GM12878 (cell line): Measurements from ENCODE around the gene FCER1G. TPM values are rescaled to one million over a fixed set of nuclear protein-coding genes. Genes with fewer than 3 reads are reported as not detected.
A peak's percentile ranks its signal among the peaks of the same experiment; 100 is the strongest.
"Not testable (repeated sequence)": the region's sequence is repeated elsewhere in the genome, so short reads cannot be mapped to it uniquely, and the experiment has no call there.

Source experiments
- ATAC-seq: fragments of 200-7000 bp; cut with Tn5 transposase; 3 replicates; pipeline ENCODE4 v1.9.1; 2020; ENCODE audit warnings: mild to moderate bottlenecking, moderate library complexity
- BruUV-seq: library from RNA; stranded (reverse); fragments of 400-500 nt; replicated peaks from 2 replicates; lab custom pipeline; 2021; lab: Mats Ljungman, UMichigan
- CTCF ChIA-PET: fragments of 300-600 bp; sonication (Branson Sonifier 250); formaldehyde crosslinking; extraction: SDS; loops from one replicate; lab custom pipeline; 2021; ENCODE audit warnings: inconsistent platforms; lab: Yijun Ruan, JAX
- POLR2A ChIA-PET: fragments of 350-600 bp; formaldehyde crosslinking; extraction: SDS; loops from one replicate; lab custom pipeline; 2021; ENCODE audit warnings: inconsistent platforms; lab: Charles Lee
- RAD21 ChIA-PET: fragments of 300-600 bp; sonication (Branson Sonifier 250); formaldehyde crosslinking; loops from one replicate; lab custom pipeline; 2023; ENCODE audit warnings: antibody characterized with exemption; ENCODE audit not compliant: unreplicated experiment; lab: Charles Lee
- SMC1A ChIA-PET: fragments of 300-600 bp; sonication (Branson Sonifier 250); formaldehyde crosslinking; loops from one replicate; lab custom pipeline; 2023; ENCODE audit not compliant: unreplicated experiment, uncharacterized antibody; lab: Charles Lee
- DNase-seq: peaks from one replicate; pipeline ENCODE4 v3.0.0-alpha.2; 2011; ENCODE audit warnings: low read depth, low spot score
- FAIRE-seq: peaks from 3 replicates; lab custom pipeline; 2011; peaks lifted over from hg19 to GRCh38; lab: Jason Lieb, UNC
- H2AFZ ChIP-seq: 2 replicates; pipeline ENCODE4 v1.6.0; 2011; ENCODE audit warnings: low read depth, low read length, control low read depth; ENCODE audit not compliant: control insufficient read depth
- H3K27ac ChIP-seq: 2 replicates; pipeline ENCODE4 v1.5.1; 2011; ENCODE audit warnings: control low read depth; ENCODE audit not compliant: control insufficient read depth, insufficient read depth
- H3K27me3 ChIP-seq, 2 experiments: replicated peaks in 1 of 2; 2 replicates each; pipeline versions ENCODE4 v1.6.0 to v1.6.1; 2011; ENCODE audit warnings: low read length in 1 of 2; ENCODE audit not compliant: control insufficient read depth in 2 of 2, insufficient read depth in 2 of 2
- H3K36me3 ChIP-seq, 2 experiments: 2 replicates each; pipeline ENCODE4 v1.5.1; 2011; ENCODE audit warnings: low read length in 1 of 2; ENCODE audit not compliant: control insufficient read depth in 2 of 2, insufficient read depth in 2 of 2
- H3K4me1 ChIP-seq: 2 replicates; pipeline ENCODE4 v1.6.1; 2011; ENCODE audit warnings: mild to moderate bottlenecking, low read length, moderate library complexity, mixed read lengths; ENCODE audit not compliant: control insufficient read depth, insufficient read depth
- H3K4me2 ChIP-seq: 2 replicates; pipeline ENCODE4 v1.6.0; 2011; ENCODE audit warnings: control low read depth; ENCODE audit not compliant: control insufficient read depth, insufficient read depth
- H3K4me3 ChIP-seq: fragments of 200-600 bp; sonication (generic); 2 replicates; pipeline ENCODE4 v1.5.1; 2016
- H3K79me2 ChIP-seq: 2 replicates; pipeline ENCODE4 v1.6.0; 2011; ENCODE audit warnings: low read length; ENCODE audit not compliant: control insufficient read depth, insufficient read depth
- H3K9ac ChIP-seq: 2 replicates; pipeline ENCODE4 v1.8.0; 2011; ENCODE audit warnings: low read length, control low read depth, mixed read lengths; ENCODE audit not compliant: control insufficient read depth, insufficient read depth
- H3K9me3 ChIP-seq: replicated peaks from 3 replicates; pipeline ENCODE4 v1.5.1; 2011; ENCODE audit warnings: mild to moderate bottlenecking, low read length; ENCODE audit not compliant: control insufficient read depth, insufficient read depth
- H4K20me1 ChIP-seq: 2 replicates; pipeline ENCODE4 v1.6.0; 2011; ENCODE audit not compliant: control insufficient read depth, insufficient read depth
- ASH2L ChIP-seq: fragments of 300-600, 200-600 bp; sonication (generic); IDR thresholded peaks from 2 replicates; pipeline ENCODE4 v1.6.1; 2017; ENCODE audit warnings: low read depth, mild to moderate bottlenecking, borderline replicate concordance
- CBX5 ChIP-seq: sonication (generic); IDR thresholded peaks from 2 replicates; pipeline ENCODE4 v1.6.1; 2016; ENCODE audit warnings: low read depth, moderate library complexity, mild to moderate bottlenecking, inconsistent platforms
- CREM ChIP-seq: IDR thresholded peaks from 2 replicates; pipeline ENCODE4 v1.6.1; 2014; ENCODE audit warnings: antibody characterized with exemption, low read depth
- EP300 ChIP-seq, 2 experiments: fragments of 150-350 bp in 1 of 2; IDR thresholded peaks; 2 replicates each; pipeline ENCODE4 v1.6.1; 2011 to 2012; ENCODE audit warnings: low read depth in 2 of 2, low read length in 2 of 2, borderline replicate concordance in 1 of 2, improper control_type of control experiment in 1 of 2, inconsistent platforms in 1 of 2; ENCODE audit not compliant: control insufficient read depth in 1 of 2
- WGBS: methylation state at CpG from one replicate; pipeline ENCODE4 v1.1.6; 2016; ENCODE audit warnings: low lambda C conversion rate; ENCODE audit not compliant: insufficient replicate concordance, insufficient coverage; ENCODE audit errors: missing lambda C conversion rate; 5-methylcytosine and 5-hydroxymethylcytosine counted together
- in situ Hi-C: fragments of 300-500 bp; cut with MboI; formaldehyde crosslinking; loops from 9 replicates; pipeline ENCODE4 v1.14.3; 2018; ENCODE audit warnings: mixed read lengths
- intact Hi-C: fragments of 100-400 bp; cut with micrococcal nuclease; formaldehyde crosslinking; loops from one replicate; pipeline ENCODE4 v1.14.2; 2022; ENCODE audit not compliant: unreplicated experiment
- polyA plus RNA-seq, 11 experiments: library from polyadenylated mRNA; depleted of rRNA in 4 of 11; unstranded in 6 of 11; stranded (reverse) in 5 of 11; fragments of >200 nt; fragmentation: Nextera tagmentation in 4 of 11; fragmentation: Illumina TruSeq in 1 of 11; extraction: Ambion mirVana in 4 of 11; extraction: Trizol in 1 of 11; gene quantifications; 1 replicate in 1 of 11; 2 replicates in 10 of 11; pipeline versions ENCODE4 v1.2.1 to v1.2.3, GENCODE V29; 2011 to 2016; ENCODE audit warnings: inconsistent platforms in 2 of 11, missing spikeins in 2 of 11, low read depth in 1 of 11
- total RNA-seq, 4 experiments: library from RNA; depleted of rRNA in 3 of 4; stranded (reverse); fragments of >200 nt in 3 of 4; fragmentation: Illumina TruSeq in 1 of 4; extraction: Trizol in 1 of 4; gene quantifications; 2 replicates each; pipeline versions ENCODE4 v1.2.1 to v1.2.3, GENCODE V29; 2013 to 2021
- TF ChIP-seq, protein P1 (sequence below): fragments of 450-650 bp; IDR thresholded peaks from 2 replicates; pipeline ENCODE4 v1.6.1; 2017; ENCODE audit warnings: mild to moderate bottlenecking, moderate library complexity
- TF ChIP-seq, protein P2 (sequence below): fragments of 450-650 bp; IDR thresholded peaks from 2 replicates; pipeline ENCODE4 v1.6.1; 2017; ENCODE audit warnings: antibody characterized with exemption, mild to moderate bottlenecking, moderate library complexity

Gene FCER1G
- total and polyA plus RNA-seq, 10 of the 15 experiments (the other 5 are each of a cell fraction or from before 2014, with no cell fraction given), result 0.40 to 1.9 (median 0.89) TPM

GRCh38 chr1:161224695-161225087 is 9.6 kb downstream of the FCER1G start:
- H3K79me2 ChIP-seq, H3K4me3 ChIP-seq, H3K36me3 ChIP-seq, H3K9ac ChIP-seq, DNase-seq, ATAC-seq, H4K20me1 ChIP-seq, H3K9me3 ChIP-seq, FAIRE-seq, H3K27me3 ChIP-seq, H2AFZ ChIP-seq, BruUV-seq, H3K4me2 ChIP-seq, H3K27ac ChIP-seq: not testable (repeated sequence)
- RAD21 ChIA-PET, result interaction anchor here (0.6 to 5.0 kb wide), 8 partner anchors 15 to 155 kb away, joined by 3 to 72 read pairs (median 12); partner anchors contain the start of genes ADAMTS4, ARHGAP30, NDUFS2 and PPOX
- SMC1A ChIA-PET, result interaction anchor here (1.4 to 5.5 kb wide), 9 partner anchors 13 to 162 kb away, joined by 5 to 72 read pairs (median 42); partner anchors contain the start of gene NDUFS2
- peaks cover 19% of the 10 kb centered on the region for H3K4me1 ChIP-seq
- 55% methylated on average over 13 of the region's 13 CpGs for WGBS
- POLR2A ChIA-PET, result interaction anchor here (0.9 to 1.1 kb wide), 4 partner anchors 19 to 180 kb away, joined by 3 to 4 read pairs (median 3); no protein-coding TSS in a partner anchor
- in situ Hi-C loops, result loop anchor here (5.0 kb wide), 2 partner anchors 68 to 158 kb away; no protein-coding TSS in a partner anchor
- intact Hi-C loops, result loop anchor here (1.0 to 5.0 kb wide), 3 partner anchors 22 to 83 kb away; partner anchors contain the start of genes MPZ and NDUFS2
- CTCF ChIA-PET, result interaction anchor here (0.5 to 17.1 kb wide), 12 partner anchors 8 to 176 kb away, joined by 3 to 385 read pairs (median 46); partner anchors contain the start of genes CFAP126, FCER1G, NDUFS2 and PPOX

DNA sequence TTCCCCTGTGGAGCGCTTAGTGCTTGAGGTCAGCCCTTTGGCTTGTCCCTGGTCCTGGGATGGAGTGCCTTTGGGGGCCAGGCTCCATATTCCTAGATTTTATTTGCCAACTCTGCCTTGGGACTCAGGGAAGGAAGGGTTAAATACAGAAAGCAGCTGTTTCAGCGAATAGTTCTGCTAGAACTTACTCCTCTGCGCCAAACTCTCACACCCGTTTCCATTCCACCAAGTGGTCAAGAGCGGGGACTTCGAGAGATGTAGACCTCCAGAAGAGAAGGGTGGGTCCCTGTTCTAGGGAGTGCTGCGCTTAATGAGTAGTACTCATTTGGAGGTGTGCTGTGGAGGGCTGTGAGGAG is 10.1 kb downstream of the FCER1G start:
- peaks cover 19% of the 10 kb centered on the region for H3K4me1 ChIP-seq
- H3K36me3 ChIP-seq, result peaks cover 3 to 4% of the 10 kb centered on the region in 2 experiments; a peak in 2 of 4 replicates
- no TSS peak for BruUV-seq
- no peak overlapping the region for H3K9ac ChIP-seq
- no peak overlapping the region for H3K4me3 ChIP-seq
- DNase-seq (no peak), ATAC-seq (no peak; the same call in 2 of the 3 replicates), FAIRE-seq (no peak)
- no peaks in the 10 kb centered on the region for H3K27me3 ChIP-seq
- WGBS, result 81% methylated on average over 7 of the region's 7 CpGs
- intact Hi-C loops (loop anchor here (1.0 to 5.0 kb wide), 3 partner anchors 22 to 82 kb away; partner anchors contain the start of genes MPZ and NDUFS2), in situ Hi-C loops (loop anchor here (5.0 kb wide), 2 partner anchors 67 to 157 kb away; no protein-coding TSS in a partner anchor)
- no peak overlapping the region for H3K27ac ChIP-seq
- ChIA-PET CTCF (interaction anchor here (0.5 to 17.1 kb wide), 39 partner anchors 9 to 524 kb away, joined by 3 to 385 read pairs (median 7); partner anchors contain the start of genes ADAMTS4, B4GALT3, CFAP126 and DUSP12), RAD21 (interaction anchor here (0.6 to 5.0 kb wide), 36 partner anchors 9 to 515 kb away, joined by 3 to 77 read pairs (median 7); partner anchors contain the start of genes ADAMTS4, B4GALT3, CFAP126 and DEDD), SMC1A (interaction anchor here (0.6 to 6.3 kb wide), 32 partner anchors 9 to 826 kb away, joined by 3 to 72 read pairs (median 6); partner anchors contain the start of genes CFAP126, FCER1G, NDUFS2 and PPOX), POLR2A (interaction anchor here (0.6 to 1.6 kb wide), 18 partner anchors 14 to 269 kb away, joined by 3 to 22 read pairs (median 4); partner anchors contain the start of genes CFAP126, NDUFS2 and PPOX)
- H3K79me2 ChIP-seq, result peaks cover 10% of the 10 kb centered on the region
- H4K20me1 ChIP-seq, result no peaks in the 10 kb centered on the region
- peak overlapping the region; percentile 12; the same call in 1 of the 2 replicates for H3K4me2 ChIP-seq
- peak overlapping the region; percentile 87 for H2AFZ ChIP-seq
- H3K9me3 ChIP-seq, result no peaks in the 10 kb centered on the region
- TF ChIP-seq ASH2L (no peak), CREM (no peak), CBX5 (no peak), EP300 (IDR thresholded peaks at IDR 0.05; ENCODE audit: borderline replicate concordance in 1 of 2, control insufficient read depth in 1 of 2, low read depth in 2 of 2, low read length in 2 of 2) (no peak)
- TF ChIP-seq, protein P1, sequence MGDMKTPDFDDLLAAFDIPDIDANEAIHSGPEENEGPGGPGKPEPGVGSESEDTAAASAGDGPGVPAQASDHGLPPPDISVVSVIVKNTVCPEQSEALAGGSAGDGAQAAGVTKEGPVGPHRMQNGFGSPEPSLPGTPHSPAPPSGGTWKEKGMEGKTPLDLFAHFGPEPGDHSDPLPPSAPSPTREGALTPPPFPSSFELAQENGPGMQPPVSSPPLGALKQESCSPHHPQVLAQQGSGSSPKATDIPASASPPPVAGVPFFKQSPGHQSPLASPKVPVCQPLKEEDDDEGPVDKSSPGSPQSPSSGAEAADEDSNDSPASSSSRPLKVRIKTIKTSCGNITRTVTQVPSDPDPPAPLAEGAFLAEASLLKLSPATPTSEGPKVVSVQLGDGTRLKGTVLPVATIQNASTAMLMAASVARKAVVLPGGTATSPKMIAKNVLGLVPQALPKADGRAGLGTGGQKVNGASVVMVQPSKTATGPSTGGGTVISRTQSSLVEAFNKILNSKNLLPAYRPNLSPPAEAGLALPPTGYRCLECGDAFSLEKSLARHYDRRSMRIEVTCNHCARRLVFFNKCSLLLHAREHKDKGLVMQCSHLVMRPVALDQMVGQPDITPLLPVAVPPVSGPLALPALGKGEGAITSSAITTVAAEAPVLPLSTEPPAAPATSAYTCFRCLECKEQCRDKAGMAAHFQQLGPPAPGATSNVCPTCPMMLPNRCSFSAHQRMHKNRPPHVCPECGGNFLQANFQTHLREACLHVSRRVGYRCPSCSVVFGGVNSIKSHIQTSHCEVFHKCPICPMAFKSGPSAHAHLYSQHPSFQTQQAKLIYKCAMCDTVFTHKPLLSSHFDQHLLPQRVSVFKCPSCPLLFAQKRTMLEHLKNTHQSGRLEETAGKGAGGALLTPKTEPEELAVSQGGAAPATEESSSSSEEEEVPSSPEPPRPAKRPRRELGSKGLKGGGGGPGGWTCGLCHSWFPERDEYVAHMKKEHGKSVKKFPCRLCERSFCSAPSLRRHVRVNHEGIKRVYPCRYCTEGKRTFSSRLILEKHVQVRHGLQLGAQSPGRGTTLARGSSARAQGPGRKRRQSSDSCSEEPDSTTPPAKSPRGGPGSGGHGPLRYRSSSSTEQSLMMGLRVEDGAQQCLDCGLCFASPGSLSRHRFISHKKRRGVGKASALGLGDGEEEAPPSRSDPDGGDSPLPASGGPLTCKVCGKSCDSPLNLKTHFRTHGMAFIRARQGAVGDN, result no peak
- TF ChIP-seq, protein P2, sequence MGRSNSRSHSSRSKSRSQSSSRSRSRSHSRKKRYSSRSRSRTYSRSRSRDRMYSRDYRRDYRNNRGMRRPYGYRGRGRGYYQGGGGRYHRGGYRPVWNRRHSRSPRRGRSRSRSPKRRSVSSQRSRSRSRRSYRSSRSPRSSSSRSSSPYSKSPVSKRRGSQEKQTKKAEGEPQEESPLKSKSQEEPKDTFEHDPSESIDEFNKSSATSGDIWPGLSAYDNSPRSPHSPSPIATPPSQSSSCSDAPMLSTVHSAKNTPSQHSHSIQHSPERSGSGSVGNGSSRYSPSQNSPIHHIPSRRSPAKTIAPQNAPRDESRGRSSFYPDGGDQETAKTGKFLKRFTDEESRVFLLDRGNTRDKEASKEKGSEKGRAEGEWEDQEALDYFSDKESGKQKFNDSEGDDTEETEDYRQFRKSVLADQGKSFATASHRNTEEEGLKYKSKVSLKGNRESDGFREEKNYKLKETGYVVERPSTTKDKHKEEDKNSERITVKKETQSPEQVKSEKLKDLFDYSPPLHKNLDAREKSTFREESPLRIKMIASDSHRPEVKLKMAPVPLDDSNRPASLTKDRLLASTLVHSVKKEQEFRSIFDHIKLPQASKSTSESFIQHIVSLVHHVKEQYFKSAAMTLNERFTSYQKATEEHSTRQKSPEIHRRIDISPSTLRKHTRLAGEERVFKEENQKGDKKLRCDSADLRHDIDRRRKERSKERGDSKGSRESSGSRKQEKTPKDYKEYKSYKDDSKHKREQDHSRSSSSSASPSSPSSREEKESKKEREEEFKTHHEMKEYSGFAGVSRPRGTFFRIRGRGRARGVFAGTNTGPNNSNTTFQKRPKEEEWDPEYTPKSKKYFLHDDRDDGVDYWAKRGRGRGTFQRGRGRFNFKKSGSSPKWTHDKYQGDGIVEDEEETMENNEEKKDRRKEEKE, result no peak
